Activated naive CD4-positive, alpha-beta T cell treated with anti-CD3 and anti-CD28 coated beads for 36 hours (primary cell): ENCODE results near the gene ENO4. TPM values are rescaled to one million over a fixed set of nuclear protein-coding genes. Genes with fewer than 3 reads are reported as not detected.
A peak's percentile ranks its signal among the peaks of the same experiment; 100 is the strongest.

Experiments used
- CTCF ChIA-PET: fragments of 350-600 bp; sonication (Branson Sonifier 250); formaldehyde crosslinking; loops from one replicate; lab custom pipeline; 2021; ENCODE audit warnings: antibody characterized with exemption; lab: Charles Lee
- DNase-seq: peaks from one replicate; pipeline ENCODE4 v3.0.0-alpha.2; 2020
- H3K27ac Mint-ChIP-seq: one replicate; pipeline ENCODE4 v1.8.0; 2021; ENCODE audit warnings: mild to moderate bottlenecking, mixed read lengths
- H3K27me3 Mint-ChIP-seq: one replicate; pipeline ENCODE4 v1.8.0; 2021; ENCODE audit warnings: low read depth, mixed read lengths
- H3K36me3 Mint-ChIP-seq: one replicate; pipeline ENCODE4 v1.8.0; 2021; ENCODE audit warnings: low read depth, mixed read lengths
- H3K4me1 Mint-ChIP-seq: one replicate; pipeline ENCODE4 v1.8.0; 2021; ENCODE audit warnings: low read depth, mixed read lengths
- H3K4me3 Mint-ChIP-seq: one replicate; pipeline ENCODE4 v1.8.0; 2021; ENCODE audit warnings: mild to moderate bottlenecking, moderate library complexity, mixed read lengths
- H3K9me3 Mint-ChIP-seq: one replicate; pipeline ENCODE4 v1.8.0; 2021; ENCODE audit warnings: mixed read lengths
- intact Hi-C: fragments of 100-400 bp; cut with micrococcal nuclease; formaldehyde crosslinking; loops from one replicate; pipeline ENCODE4 v1.15.1; 2023
- total RNA-seq, 2 experiments: library from RNA; stranded (reverse); gene quantifications; one replicate each; pipeline ENCODE4 v1.2.3, GENCODE V29; 2021

Gene ENO4
- total RNA-seq = not detected

- intact Hi-C loops = loop anchor here (2.0 kb wide), 1 partner anchor 325 kb away; no protein-coding TSS in a partner anchor
- H3K27me3 Mint-ChIP-seq = peaks cover 58% of the 10 kb centered on the region
- CTCF ChIA-PET = no interaction called here
- no peaks in the 10 kb centered on the region for H3K36me3 Mint-ChIP-seq
- H3K4me1 Mint-ChIP-seq = peaks cover 13% of the 10 kb centered on the region
- H3K4me3 Mint-ChIP-seq = peak within 1 kb of the TSS; percentile 23
- peak; percentile 21 for DNase-seq
- no peak within 1 kb of the TSS for H3K27ac Mint-ChIP-seq
- no peaks in the 10 kb centered on the region for H3K9me3 Mint-ChIP-seq
These were observed at the start of gene ENO4 for GRCh38 chr10:116849248-116850057. ENO4 (plus strand) TSS chr10:116849499; CDS start chr10:116849567, 68 bp downstream.

GRCh38 chr10:116800286-116800929 is 48.9 kb upstream of the ENO4 start:
- H3K9me3 Mint-ChIP-seq = no peaks in the 10 kb centered on the region
- intact Hi-C loops = no loop called here
- peaks cover 22% of the 10 kb centered on the region for H3K27me3 Mint-ChIP-seq
- H3K4me3 Mint-ChIP-seq = no peak overlapping the region
- no peaks in the 10 kb centered on the region for H3K36me3 Mint-ChIP-seq
- CTCF ChIA-PET = interaction anchor here (1.5 to 7.8 kb wide), 3 partner anchors 11 to 376 kb away, joined by 5 to 98 read pairs (median 6); no protein-coding TSS in a partner anchor
- no peak for DNase-seq
- peaks cover 2% of the 10 kb centered on the region for H3K4me1 Mint-ChIP-seq
- no peak overlapping the region for H3K27ac Mint-ChIP-seq

GRCh38 chr10:116801658-116802057 is 47.6 kb upstream of the ENO4 start:
- Mint-ChIP-seq H3K4me3 (no peak overlapping the region), H3K36me3 (no peaks in the 10 kb centered on the region), H3K27ac (no peak overlapping the region), H3K4me1 (peaks cover 2% of the 10 kb centered on the region), H3K27me3 (peaks cover 19% of the 10 kb centered on the region), H3K9me3 (no peaks in the 10 kb centered on the region)
- intact Hi-C loops = no loop called here
- DNase-seq = no peak
- CTCF ChIA-PET = interaction anchor here (0.9 to 7.8 kb wide), 2 partner anchors 14 to 374 kb away, joined by 4 to 98 read pairs; no protein-coding TSS in a partner anchor

GRCh38 chr10:116802474-116802873 is 46.8 kb upstream of the ENO4 start:
- H3K27me3 Mint-ChIP-seq = peaks cover 13% of the 10 kb centered on the region
- DNase-seq = no peak
- H3K4me3 Mint-ChIP-seq = no peak overlapping the region
- CTCF ChIA-PET = interaction anchor here (7.8 kb wide), 1 partner anchor 374 kb away, joined by 98 read pairs; no protein-coding TSS in a partner anchor
- no peak overlapping the region for H3K27ac Mint-ChIP-seq
- intact Hi-C loops = no loop called here
- H3K36me3 Mint-ChIP-seq = no peaks in the 10 kb centered on the region
- no peaks in the 10 kb centered on the region for H3K4me1 Mint-ChIP-seq
- no peaks in the 10 kb centered on the region for H3K9me3 Mint-ChIP-seq

- Mint-ChIP-seq H3K4me1 (no peaks in the 10 kb centered on the region), H3K27ac (no peak overlapping the region), H3K27me3 (peaks cover 9% of the 10 kb centered on the region), H3K36me3 (no peaks in the 10 kb centered on the region), H3K4me3 (no peak overlapping the region), H3K9me3 (no peaks in the 10 kb centered on the region)
- DNase-seq = no peak
- CTCF ChIA-PET = no interaction called here
- intact Hi-C loops = no loop called here
These were observed 46.4 kb upstream of the ENO4 start for GRCh38 chr10:116802876-116803275.

- H3K27me3 Mint-ChIP-seq = peaks cover 9% of the 10 kb centered on the region
- intact Hi-C loops = no loop called here
- DNase-seq = no peak
- no peaks in the 10 kb centered on the region for H3K4me1 Mint-ChIP-seq
- H3K36me3 Mint-ChIP-seq = no peaks in the 10 kb centered on the region
- CTCF ChIA-PET = interaction anchor here (0.9 kb wide), 1 partner anchor 371 kb away, joined by 3 read pairs; no protein-coding TSS in a partner anchor
- no peak overlapping the region for H3K27ac Mint-ChIP-seq
- no peaks in the 10 kb centered on the region for H3K9me3 Mint-ChIP-seq
- no peak overlapping the region for H3K4me3 Mint-ChIP-seq
These were observed 45.6 kb upstream of the ENO4 start for GRCh38 chr10:116803451-116804249.

- Mint-ChIP-seq H3K36me3 (no peaks in the 10 kb centered on the region), H3K27ac (no peak overlapping the region), H3K27me3 (peaks cover 15% of the 10 kb centered on the region), H3K4me3 (no peak overlapping the region), H3K4me1 (no peaks in the 10 kb centered on the region), H3K9me3 (no peaks in the 10 kb centered on the region)
- intact Hi-C loops = no loop called here
- CTCF ChIA-PET = interaction anchor here (0.5 kb wide), 1 partner anchor 1932 kb away, joined by 3 read pairs; no protein-coding TSS in a partner anchor
- DNase-seq = no peak
These were observed 40.6 kb upstream of the ENO4 start for GRCh38 chr10:116808706-116809105.

- H3K36me3 Mint-ChIP-seq = no peaks in the 10 kb centered on the region
- peaks cover 18% of the 10 kb centered on the region for H3K27me3 Mint-ChIP-seq
- no peak overlapping the region for H3K27ac Mint-ChIP-seq
- no peaks in the 10 kb centered on the region for H3K4me1 Mint-ChIP-seq
- no peak overlapping the region for H3K4me3 Mint-ChIP-seq
- DNase-seq = no peak
- H3K9me3 Mint-ChIP-seq = no peaks in the 10 kb centered on the region
- CTCF ChIA-PET = no interaction called here
- intact Hi-C loops = no loop called here
These were observed 39.7 kb upstream of the ENO4 start for GRCh38 chr10:116809483-116810119.

- CTCF ChIA-PET = interaction anchor here (0.6 kb wide), 1 partner anchor 359 kb away, joined by 5 read pairs; no protein-coding TSS in a partner anchor
- Mint-ChIP-seq H3K4me3 (no peak overlapping the region), H3K9me3 (no peaks in the 10 kb centered on the region), H3K4me1 (no peaks in the 10 kb centered on the region), H3K36me3 (no peaks in the 10 kb centered on the region), H3K27me3 (peaks cover 17% of the 10 kb centered on the region), H3K27ac (no peak overlapping the region)
- intact Hi-C loops = no loop called here
- no peak for DNase-seq
These were observed 39.2 kb upstream of the ENO4 start for GRCh38 chr10:116810120-116810500.

- CTCF ChIA-PET = interaction anchor here (0.5 to 0.6 kb wide), 2 partner anchors 359 to 531 kb away, joined by 5 to 6 read pairs; no protein-coding TSS in a partner anchor
- no peak for DNase-seq
- no peak overlapping the region for H3K27ac Mint-ChIP-seq
- intact Hi-C loops = no loop called here
- H3K36me3 Mint-ChIP-seq = no peaks in the 10 kb centered on the region
- H3K9me3 Mint-ChIP-seq = no peaks in the 10 kb centered on the region
- peaks cover 17% of the 10 kb centered on the region for H3K27me3 Mint-ChIP-seq
- H3K4me3 Mint-ChIP-seq = no peak overlapping the region
- H3K4me1 Mint-ChIP-seq = no peaks in the 10 kb centered on the region
These were observed 38.4 kb upstream of the ENO4 start for GRCh38 chr10:116810895-116811294.

GRCh38 chr10:116811691-116812090 is 37.6 kb upstream of the ENO4 start:
- Mint-ChIP-seq H3K4me1 (no peaks in the 10 kb centered on the region), H3K27ac (no peak overlapping the region), H3K27me3 (peaks cover 21% of the 10 kb centered on the region), H3K36me3 (no peaks in the 10 kb centered on the region), H3K9me3 (no peaks in the 10 kb centered on the region), H3K4me3 (no peak overlapping the region)
- intact Hi-C loops = no loop called here
- CTCF ChIA-PET = no interaction called here
- no peak for DNase-seq
